Astrocyte (in vitro differentiated cells and primary cell): Measurements from ENCODE around the gene KIF25.

Source experiments
- CTCF ChIP-seq: IDR thresholded peaks from 2 replicates; pipeline ENCODE4 v1.5.1; 2011; ENCODE audit warnings: low read depth, mild to moderate bottlenecking, inconsistent platforms, low read length, moderate library complexity; ENCODE audit not compliant: insufficient read depth
- EZH2 ChIP-seq: IDR thresholded peaks from 2 replicates; pipeline ENCODE4 v1.6.1; 2012; ENCODE audit warnings: mild to moderate bottlenecking, low read length, inconsistent platforms; ENCODE audit not compliant: insufficient read depth

- TF ChIP-seq CTCF (no peak), EZH2 (no peak)
Measured at GRCh38 chr6:168086066-168086465, 88.6 kb downstream of the KIF25 start.
